CD4-positive, alpha-beta T cell treated with Interleukin-10 for 1 hour (primary cell): Measurements from ENCODE around the gene CYTH1.
"Not testable (repeated sequence)": the region's sequence is repeated elsewhere in the genome, so short reads cannot be mapped to it uniquely, and the experiment has no call there.

Experiments used
- DNase-seq: peaks from one replicate; pipeline ENCODE4 v3.0.0-alpha.2; 2020

Gene CYTH1

DNA sequence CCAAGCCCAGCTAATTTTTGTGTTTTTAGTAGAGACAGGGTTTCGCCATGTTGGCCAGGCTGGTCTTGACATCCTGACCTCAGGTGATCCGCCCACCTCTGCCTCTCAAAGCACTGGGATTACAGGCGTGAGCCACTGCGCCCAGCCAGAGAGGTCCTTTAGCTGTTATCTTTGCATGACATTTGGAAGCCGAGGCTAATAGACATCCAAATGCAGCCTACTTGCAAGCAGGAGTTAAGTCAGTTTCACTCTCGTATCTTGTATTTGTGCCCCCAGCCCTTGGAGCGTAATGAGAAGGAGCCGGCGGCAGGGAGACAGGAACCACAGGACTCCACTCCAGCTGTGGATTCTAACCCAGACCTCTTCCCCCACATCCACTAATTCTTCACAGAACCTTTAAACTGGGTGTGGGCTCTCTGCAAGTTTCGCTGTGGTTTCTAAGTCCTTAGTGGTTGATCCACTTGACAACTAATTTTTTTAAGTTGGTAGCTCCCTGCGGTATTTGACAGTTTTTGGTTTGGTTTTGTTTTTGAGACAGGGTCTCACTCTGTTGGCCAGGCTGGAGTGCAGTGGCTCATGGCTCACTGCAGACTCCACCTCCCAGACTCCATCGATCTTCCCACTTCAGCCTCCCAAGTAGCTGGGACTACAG, 3.1 kb upstream of the CYTH1 start:
- peak; percentile 50 for DNase-seq

- no peak for DNase-seq
These were observed 2.3 kb upstream of the CYTH1 start for GRCh38 chr17:78784352-78784751.

GRCh38 chr17:78783711-78784324, 1.7 kb upstream of the CYTH1 start:
- no peak for DNase-seq

GRCh38 chr17:78781104-78781892, 775 bp downstream of the CYTH1 start:
- DNase-seq: peak; percentile 49

- peak; percentile 43 for DNase-seq
These were observed 1.7 kb downstream of the CYTH1 start for GRCh38 chr17:78780335-78780734.

GRCh38 chr17:78779850-78780249, 2.2 kb downstream of the CYTH1 start:
- peak; percentile 85 for DNase-seq

DNA sequence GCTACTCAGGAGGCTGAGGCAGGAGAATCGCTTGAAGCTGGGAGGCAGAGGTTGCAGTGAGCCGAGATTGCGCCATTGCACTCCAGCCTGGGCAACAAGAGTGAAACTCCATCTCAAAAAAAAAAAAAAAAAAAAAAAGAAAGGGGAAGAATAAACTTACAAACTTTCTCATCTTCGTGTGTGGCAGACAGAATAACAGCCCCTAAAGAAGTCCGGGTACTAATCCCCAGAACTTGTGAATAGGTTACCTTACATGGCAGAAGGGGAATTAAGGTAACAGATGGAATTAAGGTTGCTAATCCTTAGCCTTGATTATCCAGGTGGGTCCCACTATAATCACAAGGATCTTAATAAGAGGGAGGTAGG, 2.8 kb downstream of the CYTH1 start:
- DNase-seq: not testable (repeated sequence)

- peak; percentile 62 for DNase-seq
These were observed 4.2 kb downstream of the CYTH1 start for GRCh38 chr17:78777881-78778280.

DNA sequence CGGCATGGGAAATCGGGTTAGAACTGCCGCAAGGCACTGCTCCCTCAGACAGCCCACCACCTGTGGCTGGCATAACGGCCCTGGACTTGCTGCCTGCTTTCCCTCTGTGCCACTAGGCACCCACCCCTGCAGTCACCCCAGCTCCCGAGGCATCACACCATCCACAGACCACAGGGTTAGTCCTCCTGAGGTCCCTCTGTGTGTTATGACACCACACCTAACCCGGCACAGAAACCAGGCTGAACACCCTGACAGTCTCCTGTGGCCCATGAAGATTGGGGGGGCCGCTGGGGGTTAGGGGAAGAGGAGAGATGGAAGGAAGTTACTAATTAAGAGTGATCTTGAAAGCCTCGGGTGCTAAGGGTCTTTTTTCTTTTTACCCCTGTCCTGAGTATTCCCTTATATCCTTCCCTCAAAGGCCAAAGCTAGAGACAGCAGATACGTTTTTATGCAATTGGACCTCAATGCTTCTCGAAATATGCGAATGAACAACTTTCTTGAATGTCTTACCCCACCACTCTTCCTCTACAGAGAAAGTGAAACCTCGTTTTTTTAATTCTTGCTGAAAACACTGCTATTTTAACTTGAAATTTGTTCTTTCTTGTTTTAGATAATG, 7.0 kb downstream of the CYTH1 start:
- peak; percentile 72 for DNase-seq

GRCh38 chr17:78774453-78774852, 7.6 kb downstream of the CYTH1 start:
- DNase-seq: peak; percentile 33

DNA sequence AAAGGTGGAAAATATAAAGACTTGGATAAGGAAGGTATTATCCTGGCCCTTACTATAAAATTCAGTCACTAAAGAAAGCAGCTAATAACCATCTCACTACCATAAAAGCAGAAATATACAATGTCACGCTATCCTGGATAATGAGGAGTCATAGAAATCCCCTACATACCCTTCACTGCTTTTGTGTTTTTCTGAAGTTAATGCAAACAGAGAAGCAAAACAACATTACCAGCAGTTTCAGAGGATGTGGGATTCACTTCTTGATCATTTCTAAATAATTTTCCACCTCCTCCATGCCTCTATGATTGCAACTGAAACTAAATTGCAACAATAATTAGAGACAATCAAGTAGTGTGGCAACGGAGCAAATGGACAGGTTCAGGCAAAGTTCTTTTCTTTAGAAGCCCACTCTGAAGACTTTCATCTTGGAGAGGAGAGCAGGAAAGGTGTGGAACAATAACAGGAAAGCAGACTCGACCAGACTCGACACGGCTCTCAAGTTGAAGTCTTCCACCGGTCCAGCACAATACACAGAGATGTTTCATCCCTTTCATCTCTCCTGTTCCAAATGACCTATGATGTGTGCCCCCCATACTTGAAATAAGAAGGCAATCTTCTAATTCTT, 10.2 kb downstream of the CYTH1 start:
- DNase-seq: peak; percentile 51

- DNase-seq: peak; percentile 45
These were observed 12.8 kb downstream of the CYTH1 start for GRCh38 chr17:78769196-78769773.

DNA sequence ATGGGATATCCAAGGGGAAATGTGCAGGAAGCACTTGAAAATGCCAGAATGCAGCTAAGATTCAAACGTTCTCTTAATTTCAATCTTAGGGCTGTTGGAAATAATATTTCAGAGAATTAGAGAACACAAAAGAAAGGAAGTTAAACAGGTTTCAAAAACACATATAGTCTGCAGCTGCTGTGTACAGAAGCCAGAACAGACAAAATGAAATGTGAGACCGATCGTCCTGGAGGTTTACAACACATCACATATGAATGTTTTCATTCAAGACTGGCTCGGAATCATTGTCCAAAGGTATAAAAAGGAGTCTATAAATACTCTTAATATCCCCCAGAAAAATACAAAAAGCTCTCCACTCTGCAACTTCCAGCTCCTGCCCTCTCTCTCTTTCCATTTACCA, 14.3 kb downstream of the CYTH1 start:
- DNase-seq: no peak

DNA sequence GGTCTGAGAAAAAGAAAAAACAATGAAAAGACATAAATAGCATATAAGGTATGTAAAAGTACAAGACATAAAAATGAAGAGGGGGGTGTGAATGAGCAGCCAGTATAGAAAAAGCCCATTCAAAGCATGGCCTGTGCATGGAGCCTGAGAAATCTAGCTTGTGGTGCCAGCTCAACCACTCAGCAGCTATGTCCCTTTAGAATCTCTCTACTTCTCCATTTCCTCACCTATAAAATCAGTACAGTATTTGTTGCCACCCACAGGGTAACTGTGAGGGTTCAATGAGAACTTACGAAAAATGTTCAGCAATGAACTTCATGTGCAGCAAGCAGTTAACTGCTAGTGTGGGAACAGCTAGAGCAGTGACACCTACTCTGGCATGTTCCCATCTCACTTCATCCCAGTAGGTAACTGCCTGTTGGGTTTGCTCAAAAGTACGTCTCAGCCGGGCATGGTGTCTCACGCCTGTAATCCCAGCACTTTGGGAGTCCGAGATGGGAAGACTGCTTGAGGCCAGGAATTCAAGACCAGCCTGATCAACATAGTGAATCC, 15.3 kb downstream of the CYTH1 start:
- no peak for DNase-seq

DNA sequence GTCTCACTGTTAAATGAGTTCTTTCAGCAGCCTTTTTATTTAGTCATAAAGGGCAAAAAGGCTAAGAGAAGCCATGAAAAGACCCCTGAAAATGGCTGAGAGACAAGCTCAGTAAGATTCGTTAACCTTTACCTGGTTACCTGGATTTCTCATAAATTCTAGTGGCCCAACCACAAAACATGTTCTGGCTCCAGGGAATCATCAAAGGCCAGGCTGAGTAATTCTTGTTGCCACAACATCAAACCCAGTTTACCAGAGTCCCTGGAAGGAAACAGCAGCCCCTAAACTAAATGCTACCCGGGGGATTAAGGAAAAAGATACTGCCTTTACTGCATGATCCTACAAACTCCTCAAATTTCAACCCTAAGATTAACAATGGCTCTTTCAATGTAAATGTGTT, 15.8 kb downstream of the CYTH1 start:
- DNase-seq: no peak

GRCh38 chr17:78765821-78766220, 16.3 kb downstream of the CYTH1 start:
- no peak for DNase-seq

GRCh38 chr17:78764871-78765270, 17.2 kb downstream of the CYTH1 start:
- no peak for DNase-seq

DNA sequence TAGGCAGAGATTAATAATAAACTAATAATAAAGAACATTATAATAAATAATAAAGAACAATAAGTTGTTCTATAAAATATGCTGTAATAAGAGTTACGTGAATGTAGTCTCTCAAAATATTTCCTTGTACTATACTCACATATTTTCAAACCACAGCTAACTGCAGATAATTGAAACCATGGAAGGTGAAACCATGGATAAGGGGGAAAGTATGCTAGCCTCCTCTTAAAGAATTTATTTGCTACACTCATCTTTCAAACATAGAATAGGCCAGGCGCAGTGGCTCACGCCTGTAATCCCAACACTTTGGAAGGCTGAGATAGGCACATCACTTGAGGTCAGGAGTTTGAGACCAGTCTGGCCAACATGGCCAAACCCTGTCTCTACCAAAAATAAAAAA, 18.5 kb downstream of the CYTH1 start:
- DNase-seq: no peak

GRCh38 chr17:78761789-78762406, 20.2 kb downstream of the CYTH1 start:
- DNase-seq: peak; percentile 40

DNA sequence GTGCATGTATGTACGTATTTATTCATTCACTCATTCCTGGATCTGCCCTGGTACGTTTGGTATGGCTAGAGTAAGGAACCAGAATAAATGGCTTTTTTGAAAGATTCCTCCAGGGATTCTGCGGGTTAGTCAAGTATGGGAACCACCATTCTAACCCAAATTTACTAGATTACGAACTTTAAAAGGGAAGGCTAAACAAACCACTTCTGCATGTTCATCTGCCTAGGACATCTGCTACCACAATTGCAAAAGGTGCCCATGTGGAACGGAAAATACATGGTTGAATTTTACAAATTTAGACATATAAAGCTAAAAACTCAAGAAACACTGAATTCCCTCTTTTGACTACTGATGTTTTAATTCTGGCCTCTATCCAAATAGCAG, 22.1 kb downstream of the CYTH1 start:
- DNase-seq: no peak

DNA sequence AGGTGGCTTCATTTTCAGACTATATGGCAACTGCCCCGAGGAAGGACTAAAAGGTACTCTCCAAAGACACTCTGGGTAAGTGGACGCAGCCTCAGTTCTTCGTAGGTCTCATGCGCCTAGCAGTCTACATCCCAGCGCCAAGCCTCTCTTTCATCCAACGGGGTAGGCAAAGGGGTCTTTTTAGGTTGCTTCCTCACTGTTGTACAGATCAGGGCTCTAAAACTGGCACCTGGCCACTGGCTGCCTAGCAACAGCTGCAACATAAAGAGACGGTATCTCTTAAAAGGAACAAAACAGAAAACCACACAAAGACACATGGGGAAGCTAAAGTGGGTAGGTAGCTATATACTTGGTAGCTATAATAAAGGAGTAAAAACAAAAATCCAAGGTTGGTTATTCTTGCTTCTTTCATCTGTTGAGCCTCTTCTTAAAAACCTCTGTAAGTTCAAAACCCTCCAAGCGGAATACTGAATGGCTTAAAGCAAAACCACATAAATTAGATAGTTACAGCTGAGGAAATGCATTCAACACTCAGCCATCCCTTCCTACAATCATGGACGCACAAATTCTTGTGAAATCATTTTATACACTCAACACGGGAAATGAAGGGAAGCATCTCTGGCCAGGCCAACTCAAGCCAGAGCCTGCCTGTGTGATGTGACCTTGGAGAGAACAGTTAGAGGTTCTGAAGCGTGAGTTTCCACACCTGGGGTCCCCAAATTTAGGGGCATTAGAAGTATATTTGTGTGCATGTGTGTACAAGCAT, 22.7 kb downstream of the CYTH1 start:
- DNase-seq: peak; percentile 89
